Ovary (tissue), 9 donors: ENCODE measurements around the gene KAT2B. TPM values are rescaled to one million over a fixed set of nuclear protein-coding genes. Genes with fewer than 3 reads are reported as not detected.

Source experiments
- DNase-seq, 5 donors: peaks; one replicate each; pipeline ENCODE4 v3.0.0-alpha.2; 2019 to 2020
- H3K27ac ChIP-seq, 2 donors: fragments of 200-600 bp; one replicate each; pipeline versions ENCODE4 v1.5.1 to v1.8.0; 2019 to 2022
- H3K27me3 ChIP-seq: fragments of 200-600 bp; one replicate; pipeline ENCODE4 v1.8.0; 2022
- H3K36me3 ChIP-seq: fragments of 200-600 bp; sonication (generic); one replicate; pipeline ENCODE4 v1.5.1; 2019
- H3K4me1 ChIP-seq: one replicate; pipeline ENCODE4 v1.8.1; 2013; ENCODE audit warnings: mild to moderate bottlenecking, moderate library complexity; ENCODE audit not compliant: insufficient read depth
- H3K4me3 ChIP-seq: fragments of 200-600 bp; sonication (generic); one replicate; pipeline ENCODE4 v1.5.1; 2017
- H3K9me3 ChIP-seq, 2 donors: fragments of 200-600 bp in 1 of 2; sonication (generic) in 1 of 2; one replicate each; pipeline versions ENCODE4 v1.5.1 to v1.8.1; 2013 to 2019; ENCODE audit warnings: mild to moderate bottlenecking in 1 of 2, moderate library complexity in 1 of 2
- CTCF ChIP-seq, 3 donors: fragments of 450-650 bp in 2 of 3; fragments of 200-600 bp in 1 of 3; IDR thresholded peaks; one replicate each; pipeline versions ENCODE4 v1.5.1 to v1.8.0; 2016 to 2022; ENCODE audit warnings: antibody characterized with exemption in 3 of 3, mild to moderate bottlenecking in 1 of 3
- EP300 ChIP-seq: sonication (generic); formaldehyde crosslinking; IDR thresholded peaks from one replicate; pipeline ENCODE4 v1.6.1; 2017; ENCODE audit warnings: antibody characterized with exemption
- POLR2A ChIP-seq: fragments of 450-650 bp; IDR thresholded peaks from one replicate; pipeline ENCODE4 v1.6.1; 2017; ENCODE audit warnings: antibody characterized with exemption, mild to moderate bottlenecking, moderate library complexity
- WGBS, 3 donors: extraction: QIAGEN DNeasy Blood & Tissue Kit in 1 of 3; methylation state at CpG; one replicate each; pipeline versions ENCODE4 v1.1.5 to v1.1.7; 2013 to 2017; 5-methylcytosine and 5-hydroxymethylcytosine counted together
- intact Hi-C, 4 donors: fragments of 100-400 bp; cut with DNase I; formaldehyde crosslinking; loops; one replicate each; pipeline versions ENCODE4 v1.11.0 to v1.15.1; 2022 to 2023
- polyA plus RNA-seq, 2 donors: library from polyadenylated mRNA; stranded (reverse); fragments of 200-250 nt in 1 of 2; fragments of 350-450 nt in 1 of 2; fragmentation: Illumina TruSeq in 1 of 2; extraction: RNeasy Lipid Tissue Mini Kit (QIAGEN cat#74804) in 1 of 2; gene quantifications; one replicate each; pipeline ENCODE4 v1.2.3, GENCODE V29; 2013 to 2014
- total RNA-seq, 7 donors: library from RNA; depleted of rRNA in 2 of 7; stranded (reverse); fragments of >200 nt in 2 of 7; fragmentation: NEBNext Ultra II Directional in 3 of 7; extraction: Animal tissue kit (Norgen Biotek cat#: 25700) in 3 of 7; gene quantifications; one replicate each; pipeline versions ENCODE4 v1.1.0 to v1.2.4, GENCODE V29; 2016 to 2023
- donor health status: DM: no; HTN: no; CAD: no; lungs with moderate emphysema.
- donor health status: DM: no; HTN: no; CAD: no.
- donor health status: Bipolar disorder and iron deficiency.
- donor health status: DM: yes; HTN: yes; CAD: no.
- donor health status: DM: no; HTN: no; CAD: no.
- donor health status: DM: yes; HTN: yes; CAD: no.

KAT2B gene
- total and polyA plus RNA-seq, 9 donors: 15.1 to 49.3 (median 33.0) TPM

- no peak for DNase-seq
- peaks cover 3% of the 10 kb centered on the region for H3K4me1 ChIP-seq
- no peak overlapping the region for H3K4me3 ChIP-seq
- no peak overlapping the region for H3K27ac ChIP-seq
- H3K36me3 ChIP-seq: no peaks in the 10 kb centered on the region
- H3K9me3 ChIP-seq: no peaks in the 10 kb centered on the region
- TF ChIP-seq CTCF (IDR thresholded peaks at IDR 0.05) (no peak), EP300 (no peak), POLR2A (no peak)
- intact Hi-C loops: no loop called here
- WGBS, 3 donors: 59 to 64% (median 60%) methylated on average over 6 of the region's 6 CpGs
- no peaks in the 10 kb centered on the region for H3K27me3 ChIP-seq
Measured at GRCh38 chr3:20076296-20076997, 36.2 kb downstream of the KAT2B start.

GRCh38 chr3:20077068-20077467 lies 36.8 kb downstream of the KAT2B start:
- no peak for DNase-seq
- 76 to 80% (median 77%) methylated on average over 1 of the region's 1 CpG for WGBS, 3 donors
- H3K27ac ChIP-seq: no peak overlapping the region
- H3K36me3 ChIP-seq: no peaks in the 10 kb centered on the region
- H3K27me3 ChIP-seq: no peaks in the 10 kb centered on the region
- no peaks in the 10 kb centered on the region for H3K9me3 ChIP-seq
- peaks cover 3% of the 10 kb centered on the region for H3K4me1 ChIP-seq
- TF ChIP-seq POLR2A (no peak), EP300 (no peak), CTCF (IDR thresholded peaks at IDR 0.05) (no peak)
- intact Hi-C loops: no loop called here
- H3K4me3 ChIP-seq: no peak overlapping the region

- H3K4me1 ChIP-seq: peaks cover 3% of the 10 kb centered on the region
- intact Hi-C loops: no loop called here
- no peak for DNase-seq
- WGBS, 3 donors: 93 to 96% (median 96%) methylated on average over 9 of the region's 9 CpGs
- no peaks in the 10 kb centered on the region for H3K9me3 ChIP-seq
- H3K27me3 ChIP-seq: no peaks in the 10 kb centered on the region
- TF ChIP-seq POLR2A: no peak
- TF ChIP-seq EP300: no peak
- TF ChIP-seq CTCF (IDR thresholded peaks at IDR 0.05): no peak
- H3K36me3 ChIP-seq: no peaks in the 10 kb centered on the region
- no peak overlapping the region for H3K27ac ChIP-seq
- no peak overlapping the region for H3K4me3 ChIP-seq
Measured at GRCh38 chr3:20078194-20078714, 38.0 kb downstream of the KAT2B start.

GRCh38 chr3:20079621-20080020 lies 39.4 kb downstream of the KAT2B start:
- Histone ChIP-seq H3K27ac (no peak overlapping the region), H3K9me3 (no peaks in the 10 kb centered on the region), H3K4me3 (no peak overlapping the region), H3K36me3 (no peaks in the 10 kb centered on the region), H3K4me1 (peaks cover 2% of the 10 kb centered on the region), H3K27me3 (no peaks in the 10 kb centered on the region)
- TF ChIP-seq EP300: no peak
- no peak for TF ChIP-seq POLR2A
- TF ChIP-seq CTCF (IDR thresholded peaks at IDR 0.05): no peak
- intact Hi-C loops: no loop called here
- 90 to 95% (median 90%) methylated on average over 5 of the region's 5 CpGs for WGBS, 3 donors
- no peak for DNase-seq
